Neural cell (in vitro differentiated cells): ENCODE data around the gene CLIC3. TPM values are rescaled to one million over a fixed set of nuclear protein-coding genes. Genes with fewer than 3 reads are reported as not detected.

Experiments
- H2AFZ ChIP-seq: fragments of 200-600, 300-800 bp; sonication (generic), shearing (Covaris generic); 2 replicates; pipeline ENCODE4 v1.6.0; 2014; ENCODE audit warnings: low read depth, mild to moderate bottlenecking, antibody characterized with exemption, low read length, moderate library complexity
- H3F3A ChIP-seq: fragments of 200-600 bp; shearing (Covaris generic); 2 replicates; pipeline ENCODE4 v1.6.1; 2016; ENCODE audit warnings: mild to moderate bottlenecking, moderate library complexity, mixed read lengths, antibody characterized with exemption, low read length; ENCODE audit not compliant: insufficient read depth, poor library complexity, severe bottlenecking
- H3K27ac ChIP-seq: fragments of 200-600, 300-800 bp; sonication (generic), shearing (Covaris generic); 2 replicates; pipeline ENCODE4 v1.5.1; 2014; ENCODE audit warnings: mild to moderate bottlenecking, low read length, moderate library complexity
- H3K27me3 ChIP-seq: fragments of 300-800, 200-600 bp; sonication (generic), shearing (Covaris generic); 2 replicates; pipeline ENCODE4 v1.6.0; 2014; ENCODE audit warnings: mild to moderate bottlenecking, low read depth, low read length, moderate library complexity; ENCODE audit not compliant: insufficient read depth
- H3K36me3 ChIP-seq: fragments of 300-800, 200-600 bp; sonication (generic), shearing (Covaris generic); 2 replicates; pipeline ENCODE4 v1.5.1; 2014; ENCODE audit warnings: mild to moderate bottlenecking, antibody characterized with exemption, low read length, moderate library complexity; ENCODE audit not compliant: insufficient read depth
- H3K4me2 ChIP-seq: fragments of 300-800, 200-600 bp; sonication (generic), shearing (Covaris generic); 2 replicates; pipeline ENCODE4 v1.6.0; 2014; ENCODE audit warnings: mild to moderate bottlenecking, low read length
- H3K4me3 ChIP-seq: fragments of 300-800, 200-600 bp; sonication (generic), shearing (Covaris generic); 2 replicates; pipeline ENCODE4 v1.5.1; 2014; ENCODE audit warnings: mild to moderate bottlenecking, low read length, moderate library complexity
- H3K79me2 ChIP-seq: fragments of 200-600 bp; shearing (Covaris generic); replicated peaks from 2 replicates; pipeline ENCODE4 v1.6.0; 2014; ENCODE audit warnings: mild to moderate bottlenecking, low read length, moderate library complexity; ENCODE audit not compliant: insufficient read depth
- H3K9ac ChIP-seq: fragments of 300-800, 200-600 bp; sonication (generic), shearing (Covaris generic); 2 replicates; pipeline ENCODE4 v1.6.1; 2016; ENCODE audit warnings: mild to moderate bottlenecking, low read length, mixed read lengths
- H3K9me2 ChIP-seq: fragments of 200-600 bp; shearing (Covaris generic); 2 replicates; pipeline ENCODE4 v1.6.1; 2016; ENCODE audit warnings: mild to moderate bottlenecking, low read length, mixed read lengths; ENCODE audit not compliant: insufficient read depth
- H3K9me3 ChIP-seq: fragments of 200-600, 300-800 bp; sonication (generic), shearing (Covaris generic); 2 replicates; pipeline ENCODE4 v1.6.1; 2016; ENCODE audit warnings: mild to moderate bottlenecking, mixed run types, low read length, moderate library complexity, mixed read lengths
- H4K20me1 ChIP-seq: fragments of 200-600 bp; shearing (Covaris generic); 2 replicates; pipeline ENCODE4 v1.6.1; 2016; ENCODE audit warnings: mild to moderate bottlenecking, mixed run types; ENCODE audit not compliant: insufficient read depth
- EP300 ChIP-seq: fragments of 450-650 bp; conservative IDR thresholded peaks from 2 replicates; pipeline ENCODE4 v1.6.1; 2014; ENCODE audit warnings: antibody characterized with exemption, mild to moderate bottlenecking, moderate library complexity; ENCODE audit not compliant: poor library complexity, severe bottlenecking
- EZH2 ChIP-seq: fragments of 200-600, 300-800 bp; shearing (Covaris generic), sonication (generic); IDR thresholded peaks from 2 replicates; pipeline ENCODE4 v1.6.1; 2014; ENCODE audit warnings: antibody characterized with exemption, low read length, borderline replicate concordance, mild to moderate bottlenecking; ENCODE audit not compliant: insufficient read depth, poor library complexity, severe bottlenecking
- MXI1 ChIP-seq: fragments of 450-650 bp; conservative IDR thresholded peaks from 2 replicates; pipeline ENCODE4 v1.6.1; 2014; ENCODE audit warnings: antibody characterized with exemption, mild to moderate bottlenecking; ENCODE audit not compliant: poor library complexity, severe bottlenecking
- POLR2AphosphoS5 ChIP-seq: IDR thresholded peaks from 2 replicates; pipeline ENCODE4 v1.6.1; 2012
- RAD21 ChIP-seq: fragments of 450-650 bp; conservative IDR thresholded peaks from 2 replicates; pipeline ENCODE4 v1.6.1; 2014; ENCODE audit warnings: antibody characterized with exemption, mild to moderate bottlenecking, moderate library complexity
- SMC3 ChIP-seq: fragments of 450-650 bp; conservative IDR thresholded peaks from 2 replicates; pipeline ENCODE4 v1.6.1; 2014; ENCODE audit warnings: antibody characterized with exemption, mild to moderate bottlenecking, moderate library complexity; ENCODE audit not compliant: poor library complexity
- polyA plus RNA-seq: library from polyadenylated mRNA; depleted of rRNA; stranded (reverse); fragments of >200 nt; gene quantifications from 2 replicates; pipeline ENCODE4 v1.2.3, GENCODE V29; 2014
- TF ChIP-seq, protein P1 (sequence below): IDR thresholded peaks from 2 replicates; pipeline ENCODE4 v1.6.1; 2012; ENCODE audit warnings: borderline replicate concordance
- TF ChIP-seq, protein P2 (sequence below): fragments of 450-650 bp; IDR thresholded peaks from 2 replicates; pipeline ENCODE4 v1.5.1; 2014; ENCODE audit warnings: antibody characterized with exemption, mild to moderate bottlenecking, moderate library complexity; ENCODE audit not compliant: poor library complexity, severe bottlenecking

Gene CLIC3
- polyA plus RNA-seq, 1 donor from 2014 or later, result not detected

DNA sequence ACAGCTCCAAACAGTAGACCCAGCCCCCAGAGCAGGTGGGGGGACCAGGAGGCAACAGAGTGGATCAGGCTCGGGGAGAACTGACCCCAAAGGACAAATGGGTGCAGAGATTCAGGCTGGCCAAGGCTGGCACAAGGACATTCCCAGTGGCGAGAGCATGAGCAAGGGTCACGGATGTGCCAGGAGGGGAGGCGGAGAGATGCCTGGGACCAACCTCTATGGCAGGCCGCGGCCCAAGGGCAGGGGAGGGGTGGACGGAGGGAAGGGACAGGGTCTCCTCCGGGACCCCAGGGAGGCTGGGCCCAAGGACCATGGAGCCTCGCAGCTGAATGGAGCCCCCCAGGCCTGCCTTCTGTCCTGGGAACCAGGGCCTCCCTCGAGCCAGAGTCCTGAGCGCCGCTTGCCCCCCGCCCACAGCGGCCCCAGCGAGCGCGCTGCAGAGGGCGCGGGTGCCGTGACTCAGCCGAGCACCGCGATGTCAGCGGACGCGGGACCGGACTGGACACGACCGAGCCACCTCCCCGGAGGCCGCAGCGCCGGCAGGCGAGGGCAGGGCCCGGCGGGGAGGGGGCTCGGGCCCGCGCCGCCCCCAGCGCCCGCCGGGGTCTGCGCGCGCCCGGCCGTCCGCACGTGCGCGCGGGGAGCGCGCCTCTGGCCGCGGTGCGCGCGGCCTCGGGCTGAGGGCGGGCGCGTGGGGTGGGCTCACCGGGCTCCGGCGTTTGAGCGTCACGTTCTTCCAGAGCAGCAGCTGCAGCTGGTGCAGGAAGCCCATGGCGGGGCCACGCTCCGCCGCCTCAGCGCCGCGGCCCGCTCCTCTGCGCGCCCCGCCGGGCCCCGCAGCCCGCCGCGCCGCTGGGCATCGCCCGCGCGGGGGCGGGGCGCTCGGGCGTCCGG lies 31.2 kb upstream of the CLIC3 start, which contains the start of gene ABCA2:
ABCA2 (minus strand) TSS at position 869 of the 894 bp plus-strand sequence; CDS start at position 772, 97 bp downstream.
- Histone ChIP-seq H3K79me2 (peaks cover 5% of the 10 kb centered on the region), H3K9ac (peak within 1 kb of the TSS; percentile 86), H3K27ac (peak within 1 kb of the TSS; percentile 49)

DNA sequence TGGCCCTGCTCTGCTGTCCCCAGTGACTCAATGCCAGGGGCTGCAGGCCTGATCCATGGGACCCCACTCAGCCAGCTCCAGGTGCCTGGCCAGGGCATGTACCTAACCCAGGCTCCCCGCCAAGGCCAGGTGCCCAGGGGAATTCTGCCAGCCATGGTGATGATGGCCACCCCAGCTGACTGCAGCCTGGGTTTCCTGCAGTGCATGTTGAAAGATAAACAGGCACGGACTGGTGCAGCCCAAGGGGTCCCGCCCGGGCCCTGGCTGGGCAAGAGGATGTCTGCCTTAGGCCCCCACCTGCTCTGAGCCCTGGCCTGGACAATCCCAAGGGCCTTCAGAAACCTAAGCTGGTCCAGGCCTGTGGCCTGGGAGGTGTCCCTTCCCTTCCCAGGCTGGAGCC lies 30.5 kb upstream of the CLIC3 start:
- no peak overlapping the region for H2AFZ ChIP-seq
- peaks cover 5% of the 10 kb centered on the region for H3K79me2 ChIP-seq
- no peaks in the 10 kb centered on the region for H3K27me3 ChIP-seq
- H3F3A ChIP-seq, result no peaks in the 10 kb centered on the region
- H3K36me3 ChIP-seq, result no peaks in the 10 kb centered on the region
- H3K9ac ChIP-seq, result peak overlapping the region; percentile 77
- no peaks in the 10 kb centered on the region for H3K9me2 ChIP-seq
- no peak overlapping the region for H3K27ac ChIP-seq
- H3K9me3 ChIP-seq, result no peaks in the 10 kb centered on the region
- H3K4me2 ChIP-seq, result peak overlapping the region; percentile 91
- H4K20me1 ChIP-seq, result no peaks in the 10 kb centered on the region
- TF ChIP-seq SMC3, result no peak
- TF ChIP-seq RAD21, result no peak
- TF ChIP-seq EP300, result no peak
- TF ChIP-seq, protein P1, sequence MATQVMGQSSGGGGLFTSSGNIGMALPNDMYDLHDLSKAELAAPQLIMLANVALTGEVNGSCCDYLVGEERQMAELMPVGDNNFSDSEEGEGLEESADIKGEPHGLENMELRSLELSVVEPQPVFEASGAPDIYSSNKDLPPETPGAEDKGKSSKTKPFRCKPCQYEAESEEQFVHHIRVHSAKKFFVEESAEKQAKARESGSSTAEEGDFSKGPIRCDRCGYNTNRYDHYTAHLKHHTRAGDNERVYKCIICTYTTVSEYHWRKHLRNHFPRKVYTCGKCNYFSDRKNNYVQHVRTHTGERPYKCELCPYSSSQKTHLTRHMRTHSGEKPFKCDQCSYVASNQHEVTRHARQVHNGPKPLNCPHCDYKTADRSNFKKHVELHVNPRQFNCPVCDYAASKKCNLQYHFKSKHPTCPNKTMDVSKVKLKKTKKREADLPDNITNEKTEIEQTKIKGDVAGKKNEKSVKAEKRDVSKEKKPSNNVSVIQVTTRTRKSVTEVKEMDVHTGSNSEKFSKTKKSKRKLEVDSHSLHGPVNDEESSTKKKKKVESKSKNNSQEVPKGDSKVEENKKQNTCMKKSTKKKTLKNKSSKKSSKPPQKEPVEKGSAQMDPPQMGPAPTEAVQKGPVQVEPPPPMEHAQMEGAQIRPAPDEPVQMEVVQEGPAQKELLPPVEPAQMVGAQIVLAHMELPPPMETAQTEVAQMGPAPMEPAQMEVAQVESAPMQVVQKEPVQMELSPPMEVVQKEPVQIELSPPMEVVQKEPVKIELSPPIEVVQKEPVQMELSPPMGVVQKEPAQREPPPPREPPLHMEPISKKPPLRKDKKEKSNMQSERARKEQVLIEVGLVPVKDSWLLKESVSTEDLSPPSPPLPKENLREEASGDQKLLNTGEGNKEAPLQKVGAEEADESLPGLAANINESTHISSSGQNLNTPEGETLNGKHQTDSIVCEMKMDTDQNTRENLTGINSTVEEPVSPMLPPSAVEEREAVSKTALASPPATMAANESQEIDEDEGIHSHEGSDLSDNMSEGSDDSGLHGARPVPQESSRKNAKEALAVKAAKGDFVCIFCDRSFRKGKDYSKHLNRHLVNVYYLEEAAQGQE, result no peak
- no peak for TF ChIP-seq EZH2
- TF ChIP-seq POLR2AphosphoS5, result no peak
- TF ChIP-seq, protein P2, sequence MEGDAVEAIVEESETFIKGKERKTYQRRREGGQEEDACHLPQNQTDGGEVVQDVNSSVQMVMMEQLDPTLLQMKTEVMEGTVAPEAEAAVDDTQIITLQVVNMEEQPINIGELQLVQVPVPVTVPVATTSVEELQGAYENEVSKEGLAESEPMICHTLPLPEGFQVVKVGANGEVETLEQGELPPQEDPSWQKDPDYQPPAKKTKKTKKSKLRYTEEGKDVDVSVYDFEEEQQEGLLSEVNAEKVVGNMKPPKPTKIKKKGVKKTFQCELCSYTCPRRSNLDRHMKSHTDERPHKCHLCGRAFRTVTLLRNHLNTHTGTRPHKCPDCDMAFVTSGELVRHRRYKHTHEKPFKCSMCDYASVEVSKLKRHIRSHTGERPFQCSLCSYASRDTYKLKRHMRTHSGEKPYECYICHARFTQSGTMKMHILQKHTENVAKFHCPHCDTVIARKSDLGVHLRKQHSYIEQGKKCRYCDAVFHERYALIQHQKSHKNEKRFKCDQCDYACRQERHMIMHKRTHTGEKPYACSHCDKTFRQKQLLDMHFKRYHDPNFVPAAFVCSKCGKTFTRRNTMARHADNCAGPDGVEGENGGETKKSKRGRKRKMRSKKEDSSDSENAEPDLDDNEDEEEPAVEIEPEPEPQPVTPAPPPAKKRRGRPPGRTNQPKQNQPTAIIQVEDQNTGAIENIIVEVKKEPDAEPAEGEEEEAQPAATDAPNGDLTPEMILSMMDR, result no peak
- no peak for TF ChIP-seq MXI1
- peak overlapping the region; percentile 77 for H3K4me3 ChIP-seq

More for the DNA sequence above, 31.2 kb upstream of the CLIC3 start, which contains the start of gene ABCA2:
- Histone ChIP-seq H3K27me3 (no peaks in the 10 kb centered on the region), H3K36me3 (no peaks in the 10 kb centered on the region), H3K4me2 (peak within 1 kb of the TSS; percentile 91), H3K9me2 (no peaks in the 10 kb centered on the region), H3K4me3 (peak within 1 kb of the TSS; percentile 91), H3K9me3 (no peaks in the 10 kb centered on the region), H4K20me1 (no peaks in the 10 kb centered on the region), H2AFZ (peak within 1 kb of the TSS; percentile 90), H3F3A (no peaks in the 10 kb centered on the region)
- TF ChIP-seq POLR2AphosphoS5, result peak; percentile 3
- TF ChIP-seq EZH2, result no peak
